Mesendoderm (in vitro differentiated cells): ENCODE results near the gene ENTREP1.
A peak's percentile ranks its signal among the peaks of the same experiment; 100 is the strongest.
"Not testable (repeated sequence)": the region's sequence is repeated elsewhere in the genome, so short reads cannot be mapped to it uniquely, and the experiment has no call there.

Source experiments
- DNase-seq: peaks from one replicate; pipeline ENCODE4 v3.0.0; 2013
- H2AK5ac ChIP-seq: 2 replicates; pipeline ENCODE4 v1.6.1; 2013; ENCODE audit warnings: low read length, inconsistent platforms
- H2BK120ac ChIP-seq: 2 replicates; pipeline ENCODE4 v1.6.1; 2013; ENCODE audit warnings: low read depth, mild to moderate bottlenecking, low read length, moderate library complexity, mixed read lengths
- H2BK15ac ChIP-seq: replicated peaks from 2 replicates; pipeline ENCODE4 v1.6.1; 2013; ENCODE audit warnings: low read depth, mild to moderate bottlenecking, moderate library complexity
- H2BK5ac ChIP-seq: 2 replicates; pipeline ENCODE4 v1.6.1; 2013; ENCODE audit warnings: low read length, inconsistent platforms
- H3K18ac ChIP-seq: 2 replicates; pipeline ENCODE4 v1.6.1; 2013; ENCODE audit warnings: mild to moderate bottlenecking, low read length, mixed read lengths
- H3K23ac ChIP-seq: one replicate; pipeline ENCODE4 v1.6.1; 2013; ENCODE audit warnings: low read length
- H3K27ac ChIP-seq: 2 replicates; pipeline ENCODE4 v1.5.1; 2013; ENCODE audit warnings: low read depth, mild to moderate bottlenecking, inconsistent platforms, low read length, moderate library complexity
- H3K27me3 ChIP-seq: 2 replicates; pipeline ENCODE4 v1.6.1; 2013; ENCODE audit warnings: low read length, control low read depth, mild to moderate bottlenecking, inconsistent platforms; ENCODE audit not compliant: insufficient read depth, poor library complexity
- H3K36me3 ChIP-seq: 2 replicates; pipeline ENCODE4 v1.6.1; 2013; ENCODE audit warnings: low read length, inconsistent platforms; ENCODE audit not compliant: control insufficient read depth, insufficient read depth
- H3K4ac ChIP-seq: one replicate; pipeline ENCODE4 v1.6.1; 2013; ENCODE audit warnings: low read depth, mild to moderate bottlenecking, low read length, moderate library complexity
- H3K4me1 ChIP-seq: 2 replicates; pipeline ENCODE4 v1.6.1; 2013; ENCODE audit warnings: low read depth, low read length, inconsistent platforms; ENCODE audit not compliant: control insufficient read depth
- H3K4me2 ChIP-seq: 2 replicates; pipeline ENCODE4 v1.6.1; 2013; ENCODE audit warnings: low read length
- H3K4me3 ChIP-seq: 2 replicates; pipeline ENCODE4 v1.5.1; 2013; ENCODE audit warnings: mild to moderate bottlenecking, low read length
- H3K56ac ChIP-seq: one replicate; pipeline ENCODE4 v1.6.1; 2013; ENCODE audit warnings: low read length
- H3K79me1 ChIP-seq: 2 replicates; pipeline ENCODE4 v1.6.1; 2013; ENCODE audit warnings: low read length, inconsistent platforms
- H3K79me2 ChIP-seq: 2 replicates; pipeline ENCODE4 v1.6.1; 2013; ENCODE audit warnings: mild to moderate bottlenecking, low read length; ENCODE audit not compliant: control insufficient read depth, insufficient read depth
- H3K9ac ChIP-seq: 2 replicates; pipeline ENCODE4 v1.6.1; 2013; ENCODE audit warnings: low read length, inconsistent platforms
- H4K5ac ChIP-seq: one replicate; pipeline ENCODE4 v1.6.1; 2013; ENCODE audit warnings: low read length
- H4K8ac ChIP-seq: one replicate; pipeline ENCODE4 v1.6.1; 2013; ENCODE audit warnings: low read depth, mild to moderate bottlenecking, control low read depth, low read length, moderate library complexity
- WGBS: extraction: QIAGEN DNeasy Blood & Tissue Kit; methylation state at CpG from one replicate; pipeline ENCODE4 v1.1.7; 2013; ENCODE audit warnings: low lambda C conversion rate, missing lambda C conversion rate; ENCODE audit not compliant: insufficient coverage; ENCODE audit errors: extremely low coverage; 5-methylcytosine and 5-hydroxymethylcytosine counted together

Gene ENTREP1

GRCh38 chr9:69397384-69398214 lies 72.6 kb downstream of the ENTREP1 start:
- H3K9ac ChIP-seq, result no peak overlapping the region
- no peaks in the 10 kb centered on the region for H3K4me1 ChIP-seq
- no peak overlapping the region for H3K4me2 ChIP-seq
- H2BK120ac ChIP-seq, result no peak overlapping the region
- no peaks in the 10 kb centered on the region for H3K27me3 ChIP-seq
- H3K79me1 ChIP-seq, result no peaks in the 10 kb centered on the region
- no peak overlapping the region for H2BK15ac ChIP-seq
- no peak overlapping the region for H3K4me3 ChIP-seq
- peak overlapping the region; percentile 47 for H2AK5ac ChIP-seq
- H4K8ac ChIP-seq, result no peak overlapping the region
- H3K27ac ChIP-seq, result no peak overlapping the region
- H3K18ac ChIP-seq, result peak overlapping the region; percentile 34
- H3K56ac ChIP-seq, result no peak overlapping the region
- H3K36me3 ChIP-seq, result no peaks in the 10 kb centered on the region
- WGBS, result no CpG with 5 or more reads among the region's 12 CpGs
- no peak overlapping the region for H3K23ac ChIP-seq
- peak overlapping the region; percentile 18 for H4K5ac ChIP-seq
- DNase-seq, result peak; percentile 32
- H3K79me2 ChIP-seq, result no peaks in the 10 kb centered on the region
- no peak overlapping the region for H2BK5ac ChIP-seq
- no peak overlapping the region for H3K4ac ChIP-seq

GRCh38 chr9:69400470-69400869 lies 75.5 kb downstream of the ENTREP1 start:
- WGBS, result no CpG with 5 or more reads among the region's 1 CpG
- H3K23ac ChIP-seq, result no peak overlapping the region
- peak overlapping the region; percentile 41 for H3K18ac ChIP-seq
- H4K8ac ChIP-seq, result no peak overlapping the region
- no peak overlapping the region for H2AK5ac ChIP-seq
- no peak overlapping the region for H4K5ac ChIP-seq
- H2BK120ac ChIP-seq, result no peak overlapping the region
- H3K79me1 ChIP-seq, result no peaks in the 10 kb centered on the region
- H3K27ac ChIP-seq, result no peak overlapping the region
- no peak for DNase-seq
- no peak overlapping the region for H3K4me2 ChIP-seq
- no peak overlapping the region for H2BK15ac ChIP-seq
- H3K4me1 ChIP-seq, result peaks cover 2% of the 10 kb centered on the region
- no peak overlapping the region for H3K4ac ChIP-seq
- no peak overlapping the region for H3K4me3 ChIP-seq
- H3K9ac ChIP-seq, result no peak overlapping the region
- no peaks in the 10 kb centered on the region for H3K36me3 ChIP-seq
- H3K27me3 ChIP-seq, result no peaks in the 10 kb centered on the region
- no peak overlapping the region for H2BK5ac ChIP-seq
- H3K56ac ChIP-seq, result no peak overlapping the region
- H3K79me2 ChIP-seq, result no peaks in the 10 kb centered on the region

DNA sequence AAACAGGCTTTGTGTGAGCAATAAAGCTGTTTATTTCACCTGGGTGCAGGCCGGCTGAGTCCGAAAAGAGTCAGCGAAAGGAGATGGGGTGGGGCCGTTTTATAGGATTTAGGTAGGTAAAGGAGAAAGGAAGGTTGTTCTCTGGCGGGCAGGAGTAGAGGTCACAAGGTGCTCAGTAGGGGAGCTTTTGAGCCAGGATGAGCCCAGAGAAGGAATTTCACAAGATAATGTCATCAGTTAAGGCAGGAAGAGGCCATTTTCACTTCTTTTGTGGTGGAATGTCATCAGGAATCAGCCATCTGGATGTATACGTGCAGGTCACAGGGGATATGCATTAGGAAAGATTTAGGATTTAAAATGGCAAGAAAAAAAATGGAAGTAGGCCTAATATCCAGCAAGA lies 84.9 kb downstream of the ENTREP1 start:
- H3K4me3 ChIP-seq, H3K79me2 ChIP-seq, H2BK15ac ChIP-seq, H4K8ac ChIP-seq, H3K27me3 ChIP-seq, H3K4me1 ChIP-seq, H3K23ac ChIP-seq, H2AK5ac ChIP-seq, H4K5ac ChIP-seq, H3K79me1 ChIP-seq, H3K36me3 ChIP-seq, H3K4me2 ChIP-seq: not testable (repeated sequence)
- Histone ChIP-seq H3K18ac (peak overlapping the region; percentile 93), H2BK120ac (peak overlapping the region; percentile 69), H3K56ac (peak overlapping the region; percentile 73), H3K9ac (peak overlapping the region; percentile 46), H3K4ac (peak overlapping the region; percentile 82), H3K27ac (peak overlapping the region; percentile 93), H2BK5ac (peak overlapping the region; percentile 92)
- peak; percentile 93 for DNase-seq
- WGBS, result no CpG with 5 or more reads among the region's 6 CpGs

DNA sequence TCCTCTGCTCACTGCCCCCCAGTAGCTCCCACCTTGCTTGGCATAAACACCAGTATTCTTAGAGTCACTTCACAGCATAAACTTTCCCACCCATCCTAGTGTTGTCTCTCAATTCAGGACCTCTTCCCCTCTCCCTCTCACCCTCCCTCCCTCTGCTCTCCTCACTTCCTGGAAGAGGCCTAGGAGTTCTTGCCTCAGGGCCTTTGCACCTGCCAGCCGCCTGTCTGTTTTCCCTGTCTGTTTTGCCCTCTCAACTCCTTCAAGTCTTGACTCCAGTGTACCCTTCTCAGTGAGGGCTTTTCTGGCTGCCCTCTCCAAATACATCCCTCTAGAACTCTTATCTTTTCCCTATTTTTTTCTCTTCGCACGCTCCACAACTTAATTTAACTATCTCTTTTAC lies 86.2 kb downstream of the ENTREP1 start:
- Histone ChIP-seq H3K36me3 (no peaks in the 10 kb centered on the region), H3K79me2 (no peaks in the 10 kb centered on the region), H3K23ac (no peak overlapping the region), H2BK120ac (peak overlapping the region; percentile 69), H3K4me3 (no peak overlapping the region), H2BK15ac (no peak overlapping the region), H3K27me3 (no peaks in the 10 kb centered on the region), H3K79me1 (no peaks in the 10 kb centered on the region), H3K4me2 (no peak overlapping the region), H3K27ac (peak overlapping the region; percentile 71), H3K4me1 (no peaks in the 10 kb centered on the region), H3K9ac (no peak overlapping the region), H4K8ac (no peak overlapping the region), H3K4ac (peak overlapping the region; percentile 97), H3K56ac (peak overlapping the region; percentile 77), H2BK5ac (peak overlapping the region; percentile 92), H3K18ac (peak overlapping the region; percentile 65), H2AK5ac (peak overlapping the region; percentile 97), H4K5ac (no peak overlapping the region)
- WGBS, result 100% methylated on average over 2 of the region's 3 CpGs
- DNase-seq, result no peak

GRCh38 chr9:69411931-69412740 lies 87.1 kb downstream of the ENTREP1 start:
- no CpG with 5 or more reads among the region's 52 CpGs for WGBS

More at GRCh38 chr9:69411931-69412740, 87.1 kb downstream of the ENTREP1 start:
- H3K4me1 ChIP-seq, result no peaks in the 10 kb centered on the region
- no peak overlapping the region for H3K4me2 ChIP-seq
- no peak overlapping the region for H3K27ac ChIP-seq
- H3K79me1 ChIP-seq, result no peaks in the 10 kb centered on the region
- peak overlapping the region; percentile 56 for H2BK120ac ChIP-seq
- H3K4me3 ChIP-seq, result no peak overlapping the region
- peak overlapping the region; percentile 62 for H3K18ac ChIP-seq
- H3K27me3 ChIP-seq, result no peaks in the 10 kb centered on the region
- H3K4ac ChIP-seq, result peak overlapping the region; percentile 92
- no peak for DNase-seq
- H3K23ac ChIP-seq, result no peak overlapping the region
- H4K5ac ChIP-seq, result peak overlapping the region; percentile 73
- H3K79me2 ChIP-seq, result no peaks in the 10 kb centered on the region
- H3K36me3 ChIP-seq, result no peaks in the 10 kb centered on the region
- peak overlapping the region; percentile 34 for H3K56ac ChIP-seq
- no peak overlapping the region for H2BK15ac ChIP-seq
- H4K8ac ChIP-seq, result no peak overlapping the region
- H3K9ac ChIP-seq, result no peak overlapping the region
- H2AK5ac ChIP-seq, result peak overlapping the region; percentile 68
- peak overlapping the region; percentile 90 for H2BK5ac ChIP-seq
